HG03039 (cell line): Measurements from ENCODE around the gene ZNF648.
"Not testable (repeated sequence)": the region's sequence is repeated elsewhere in the genome, so short reads cannot be mapped to it uniquely, and the experiment has no call there.

Experiments used
- ATAC-seq: cut with Tn5 transposase; IDR thresholded peaks from one replicate; pipeline ENCODE4 v1.9.1; 2021; ENCODE audit warnings: mild to moderate bottlenecking, moderate library complexity; ENCODE audit not compliant: unreplicated experiment

Gene ZNF648

GRCh38 chr1:182061594-182061993, at the start of gene ZNF648:
TSS of gene ZNF648 (minus strand) at chr1:182061712. CDS start at chr1:182058010, 3,702 bp downstream.
- ATAC-seq = no peak

GRCh38 chr1:182110635-182111034, 49.1 kb upstream of the ZNF648 start:
- ATAC-seq = no peak

- no peak for ATAC-seq
Measured at GRCh38 chr1:182109771-182110170, 48.3 kb upstream of the ZNF648 start.

GRCh38 chr1:182107209-182107608, 45.7 kb upstream of the ZNF648 start:
- ATAC-seq = no peak

- ATAC-seq = no peak
Measured at GRCh38 chr1:182102043-182102416, 40.5 kb upstream of the ZNF648 start.

- no peak for ATAC-seq
Measured at GRCh38 chr1:182101415-182102042, 40.0 kb upstream of the ZNF648 start.

- ATAC-seq = no peak
Measured at GRCh38 chr1:182098301-182098700, 36.8 kb upstream of the ZNF648 start.

GRCh38 chr1:182095946-182096345, 34.4 kb upstream of the ZNF648 start:
- ATAC-seq = no peak

GRCh38 chr1:182094514-182095005, 33.0 kb upstream of the ZNF648 start:
- ATAC-seq = not testable (repeated sequence)

- ATAC-seq = no peak
Measured at GRCh38 chr1:182093781-182094180, 32.3 kb upstream of the ZNF648 start.

GRCh38 chr1:182092336-182092735, 30.8 kb upstream of the ZNF648 start:
- no peak for ATAC-seq

- ATAC-seq = no peak
Measured at GRCh38 chr1:182091083-182091482, 29.6 kb upstream of the ZNF648 start.

- no peak for ATAC-seq
Measured at GRCh38 chr1:182087719-182088350, 26.3 kb upstream of the ZNF648 start.

- no peak for ATAC-seq
Measured at GRCh38 chr1:182087304-182087703, 25.8 kb upstream of the ZNF648 start.

- no peak for ATAC-seq
Measured at GRCh38 chr1:182086620-182087019, 25.1 kb upstream of the ZNF648 start.

- no peak for ATAC-seq
Measured at GRCh38 chr1:182086136-182086535, 24.6 kb upstream of the ZNF648 start.

- ATAC-seq = no peak
Measured at GRCh38 chr1:182085726-182086125, 24.2 kb upstream of the ZNF648 start.

- ATAC-seq = no peak
Measured at GRCh38 chr1:182084487-182085316, 23.2 kb upstream of the ZNF648 start.

- no peak for ATAC-seq
Measured at GRCh38 chr1:182083851-182084486, 22.5 kb upstream of the ZNF648 start.

- ATAC-seq = no peak
Measured at GRCh38 chr1:182080955-182081582, 19.6 kb upstream of the ZNF648 start.

- no peak for ATAC-seq
Measured at GRCh38 chr1:182080040-182080439, 18.5 kb upstream of the ZNF648 start.
